Activated naive CD4-positive, alpha-beta T cell treated with Interleukin-2 at 50 U/mL for 16 hours (primary cell): ENCODE measurements around the gene RMND5B.
"Not testable (repeated sequence)": the region's sequence is repeated elsewhere in the genome, so short reads cannot be mapped to it uniquely, and the experiment has no call there.

Experiments
- DNase-seq: peaks from one replicate; pipeline ENCODE4 v3.0.0-alpha.2; 2020

RMND5B gene

DNA sequence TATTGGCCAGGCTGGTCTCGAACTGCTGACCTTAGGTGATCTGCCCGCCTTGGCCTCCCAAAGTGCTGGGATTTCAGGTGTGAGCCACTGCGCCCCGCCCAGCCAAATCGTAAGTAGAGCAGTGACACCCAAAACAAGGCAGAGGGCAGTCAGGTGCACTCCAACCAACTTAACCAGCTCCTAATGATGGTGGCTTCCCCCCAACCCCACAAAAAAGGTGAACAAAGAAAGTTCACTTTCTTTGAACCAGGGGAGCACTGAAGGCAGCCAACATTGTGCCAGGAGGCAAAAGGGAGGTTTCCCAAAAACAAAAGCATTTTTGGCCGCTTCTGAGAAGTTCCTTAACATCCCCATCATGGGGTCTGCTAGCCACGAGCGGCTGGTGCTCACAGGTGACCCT is 46.8 kb downstream of the RMND5B start:
- no peak for DNase-seq

- DNase-seq: no peak
Observed at GRCh38 chr5:178180141-178180863, 49.5 kb downstream of the RMND5B start.

- DNase-seq: no peak
Observed at GRCh38 chr5:178182158-178182876, 51.5 kb downstream of the RMND5B start.

GRCh38 chr5:178186427-178186826 is 55.6 kb downstream of the RMND5B start:
- no peak for DNase-seq

DNA sequence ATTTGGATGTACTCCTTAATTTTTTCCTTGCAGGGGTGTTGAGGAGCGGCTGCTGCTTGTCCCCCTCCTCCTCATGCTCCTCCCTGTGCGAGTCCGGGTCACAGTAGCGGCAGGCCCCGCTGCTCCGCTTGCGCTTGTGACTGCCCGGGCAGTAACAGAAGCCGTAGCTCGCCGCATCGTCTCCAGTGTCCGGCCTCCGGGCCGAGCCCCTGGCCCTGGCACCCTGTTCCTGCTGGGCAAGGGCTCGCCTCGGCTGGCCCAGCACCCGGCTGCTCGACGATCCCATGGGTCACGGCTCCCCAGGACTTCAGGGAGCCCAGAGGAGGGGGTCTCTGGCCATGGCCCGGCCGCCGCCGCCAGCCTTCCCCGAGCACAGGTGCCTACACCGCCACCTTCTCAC is 56.2 kb downstream of the RMND5B start, which contains the start of gene GMCL2:
Gene GMCL2, minus strand, starts transcription at position 358 of the 400 bp plus-strand sequence. Its CDS starts 72 bp downstream, at position 286.
- DNase-seq: no peak

- no peak for DNase-seq
Observed at GRCh38 chr5:178189433-178189832, 58.6 kb downstream of the RMND5B start.

DNA sequence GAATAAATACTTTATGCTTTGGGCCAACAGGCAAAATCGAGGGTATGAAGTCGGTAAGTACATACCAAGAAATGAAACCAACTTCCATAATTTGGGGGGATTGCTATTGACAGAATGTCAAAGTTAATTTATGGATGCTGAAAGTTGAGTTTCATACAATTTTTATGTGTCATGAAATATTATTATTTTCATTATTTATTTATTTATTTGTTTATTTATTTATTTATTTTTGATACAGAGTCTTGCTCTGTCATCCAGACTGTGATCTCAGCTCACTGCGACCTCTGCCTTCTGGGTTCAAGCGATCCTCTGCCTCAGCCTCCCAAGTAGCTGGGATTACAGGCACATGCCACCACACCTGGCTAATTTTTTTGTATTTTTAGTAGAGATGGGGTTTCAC is 60.8 kb downstream of the RMND5B start:
- DNase-seq: no peak

DNA sequence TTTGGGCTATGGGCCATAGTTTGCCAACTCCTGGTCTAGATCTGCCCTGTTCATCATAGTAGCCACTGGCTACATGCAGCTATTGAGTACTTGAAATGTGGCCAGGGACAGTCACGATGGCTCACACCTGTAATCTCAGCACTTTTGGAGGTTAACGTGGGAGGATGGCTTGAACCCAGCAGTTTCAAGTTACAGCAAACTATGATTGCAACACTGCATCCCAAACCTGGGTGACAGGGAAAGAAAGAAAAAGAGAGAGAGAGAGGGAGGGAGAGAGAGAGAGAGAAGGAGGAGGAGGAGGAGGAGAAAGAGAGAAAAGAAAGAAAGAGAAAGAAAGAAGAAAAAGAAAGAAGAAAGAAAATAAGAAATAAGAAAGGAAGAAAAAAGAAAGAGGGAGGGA is 61.4 kb downstream of the RMND5B start:
- DNase-seq: no peak

DNA sequence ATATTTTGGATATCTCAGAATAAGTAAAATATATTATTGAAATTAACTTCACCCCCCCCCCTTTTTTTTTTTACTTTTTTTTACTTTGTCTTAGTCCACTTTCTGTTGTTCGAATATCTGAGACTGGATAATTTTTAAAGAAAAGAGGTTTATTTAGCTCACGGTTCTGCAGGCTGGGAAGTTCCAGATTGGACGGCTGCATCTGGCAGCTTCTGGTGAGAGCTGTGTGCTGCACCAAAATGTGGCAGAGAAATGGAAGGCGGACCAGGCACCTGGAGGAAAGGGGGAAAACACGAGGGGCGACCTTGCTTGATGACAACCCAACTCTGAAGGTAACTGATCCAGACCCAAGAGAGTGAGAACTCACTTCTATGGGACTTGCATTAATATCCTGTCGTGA is 62.0 kb downstream of the RMND5B start:
- DNase-seq: no peak

DNA sequence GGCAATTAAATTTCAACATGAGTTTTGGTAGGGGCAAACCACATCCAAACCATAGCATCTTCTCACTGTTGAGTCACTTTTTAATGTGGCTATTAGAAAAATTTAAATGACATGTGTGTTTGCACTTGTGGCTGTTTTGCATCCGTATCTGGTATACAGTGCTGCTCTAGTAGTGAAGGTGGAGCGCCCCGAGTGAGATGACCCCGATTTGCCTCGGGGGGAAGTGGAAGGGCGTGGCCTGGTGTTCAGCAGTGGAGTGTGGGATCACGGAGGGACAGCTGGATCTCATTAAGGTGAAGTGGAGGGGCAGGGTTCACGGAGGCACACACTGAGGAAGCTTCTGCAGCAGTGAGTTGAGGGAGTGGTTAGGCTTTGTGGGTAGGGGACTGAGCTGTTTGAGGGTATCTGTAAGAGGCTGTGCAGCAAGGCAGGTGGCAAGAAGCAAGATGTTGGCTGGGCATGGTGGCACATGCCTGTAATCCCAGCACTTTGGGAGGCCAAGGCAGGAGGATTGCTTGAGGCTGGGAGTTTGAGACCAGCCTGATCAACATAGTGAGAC is 62.5 kb downstream of the RMND5B start:
- no peak for DNase-seq

- no peak for DNase-seq
Observed at GRCh38 chr5:178194026-178194425, 63.2 kb downstream of the RMND5B start.

DNA sequence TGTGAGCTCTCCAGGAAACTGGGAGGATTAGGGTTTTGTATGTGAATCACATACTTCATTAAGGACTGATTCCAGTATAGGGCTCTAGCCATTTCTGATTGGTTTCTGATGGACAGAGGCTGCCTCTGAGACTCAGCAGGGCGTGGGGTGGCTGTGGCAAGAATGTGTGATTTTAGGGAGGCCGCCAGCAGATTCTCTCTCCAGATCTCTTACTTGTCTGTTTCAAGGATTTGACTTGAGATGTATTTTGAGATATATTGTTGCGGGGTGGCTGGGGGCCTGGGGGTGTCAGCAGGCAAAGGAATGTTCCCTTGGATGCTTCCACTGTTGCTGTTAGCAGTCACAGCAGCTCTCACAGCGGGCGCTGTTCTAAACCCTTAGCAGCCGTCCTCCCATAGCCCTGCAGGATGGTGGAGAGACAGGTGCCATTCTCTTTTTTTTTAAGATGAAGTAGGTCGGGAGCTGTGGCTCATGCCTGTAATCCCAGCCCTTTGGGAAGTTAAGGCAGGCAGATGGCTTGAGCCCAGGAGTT is 65.5 kb downstream of the RMND5B start:
- no peak for DNase-seq

- DNase-seq: no peak
Observed at GRCh38 chr5:178196986-178197385, 66.2 kb downstream of the RMND5B start.

DNA sequence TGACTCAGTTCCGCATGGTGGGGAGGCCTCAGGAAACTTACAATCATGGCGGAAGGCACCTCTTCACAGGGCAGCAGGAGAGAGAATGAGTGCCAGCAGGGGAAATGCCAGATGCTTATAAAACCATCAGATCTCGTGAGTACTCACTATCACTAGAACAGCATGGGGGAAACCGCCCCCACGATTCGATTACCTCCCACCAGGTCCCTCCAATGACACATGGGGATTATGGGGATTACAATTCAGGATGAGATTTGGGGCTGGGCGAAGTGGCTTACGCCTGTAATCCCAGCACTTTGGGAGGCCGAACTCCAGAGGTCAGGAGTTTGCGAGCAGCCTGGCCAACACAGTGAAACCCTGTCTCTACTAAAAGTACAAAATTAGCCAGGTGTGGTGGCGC is 67.3 kb downstream of the RMND5B start:
- DNase-seq: not testable (repeated sequence)

- DNase-seq: no peak
Observed at GRCh38 chr5:178198706-178199105, 67.9 kb downstream of the RMND5B start.

DNA sequence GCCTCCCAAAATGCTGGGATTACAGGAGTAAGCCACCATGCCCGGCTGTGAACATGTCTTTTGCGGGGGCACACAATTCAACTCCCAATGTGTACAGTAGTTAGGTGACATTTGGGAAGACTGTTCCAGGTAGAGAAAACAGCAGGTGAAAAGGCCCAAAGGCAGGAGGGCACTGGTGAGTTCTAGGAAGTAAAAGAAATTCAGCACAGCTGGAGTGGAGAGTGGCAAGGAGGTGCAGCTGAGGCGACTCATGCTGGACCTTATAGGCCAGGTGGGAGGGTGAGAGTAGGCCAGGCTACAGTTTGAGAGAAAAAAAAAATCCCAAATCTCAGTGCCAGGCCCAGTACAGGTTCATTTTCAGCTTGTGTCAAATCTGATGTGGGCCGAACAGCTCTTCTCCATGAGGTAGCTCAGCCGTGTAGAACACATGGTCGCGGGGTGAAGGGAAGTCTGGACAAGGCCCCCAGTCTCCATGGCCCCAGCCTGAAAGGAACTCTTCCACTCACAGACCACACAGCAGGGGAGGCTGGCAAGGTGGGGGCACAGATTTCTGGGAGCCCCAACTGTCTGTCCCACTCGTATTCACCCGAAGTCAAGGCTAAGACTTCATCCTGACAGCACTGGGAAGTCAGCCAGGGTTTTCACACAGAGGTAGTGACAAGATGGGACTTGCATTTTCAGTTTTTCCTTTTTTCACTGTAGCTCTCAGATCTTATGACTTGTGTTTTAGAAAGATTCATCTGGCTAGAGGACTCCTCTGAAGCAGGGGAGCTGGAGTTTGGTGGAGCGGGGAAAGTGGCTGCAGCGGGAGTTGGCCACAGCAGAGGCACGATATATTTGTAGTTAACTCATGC is 69.0 kb downstream of the RMND5B start:
- DNase-seq: no peak
